Cardiac muscle cell (in vitro differentiated cells and primary cell): ENCODE data around the gene DPYSL3. TPM values are rescaled to one million over a fixed set of nuclear protein-coding genes. Genes with fewer than 3 reads are reported as not detected.

Experiments
- DNase-seq, 2 donors: peaks; one replicate each; pipeline versions ENCODE4 v3.0.0 to v3.0.0-alpha.2; 2010 to 2017; ENCODE audit warnings: low read depth in 1 of 2, low spot score in 1 of 2
- H3K27ac ChIP-seq: fragments of 200-600 bp; sonication (generic); 2 replicates; pipeline ENCODE4 v1.5.1; 2016
- H3K27me3 ChIP-seq: fragments of 200-600 bp; sonication (generic); 2 replicates; pipeline ENCODE4 v1.6.0; 2016; ENCODE audit warnings: control low read depth
- H3K36me3 ChIP-seq: fragments of 200-600 bp; sonication (generic); 2 replicates; pipeline ENCODE4 v1.5.1; 2016; ENCODE audit warnings: control low read depth
- H3K4me1 ChIP-seq: fragments of 200-600 bp; sonication (generic); 2 replicates; pipeline ENCODE4 v1.8.1; 2017; ENCODE audit warnings: low read depth, mild to moderate bottlenecking, mixed run types
- H3K4me3 ChIP-seq: fragments of 200-600 bp; sonication (generic); 2 replicates; pipeline ENCODE4 v1.5.1; 2016; ENCODE audit warnings: mild to moderate bottlenecking
- H3K9me3 ChIP-seq: fragments of 200-600 bp; sonication (generic); 2 replicates; pipeline ENCODE4 v1.5.1; 2017; ENCODE audit warnings: low read depth, mild to moderate bottlenecking, control low read depth
- polyA plus RNA-seq: library from polyadenylated mRNA; unstranded; fragments of >200 nt; fragmentation: Nextera tagmentation; extraction: Ambion mirVana; gene quantifications from 2 replicates; pipeline ENCODE4 v1.2.1, GENCODE V29; 2016
- total RNA-seq: library from RNA; depleted of rRNA; stranded (reverse); fragments of >200 nt; gene quantifications from 2 replicates; pipeline ENCODE4 v1.2.3, GENCODE V29; 2016
- TF ChIP-seq, protein P1 (sequence below): IDR thresholded peaks from 2 replicates; pipeline ENCODE4 v1.5.1; 2012; ENCODE audit warnings: low read depth, mild to moderate bottlenecking, low read length

The DPYSL3 gene
- total and polyA plus RNA-seq, 2 experiments from 2014 or later, result 86.3 to 129 TPM

DNA sequence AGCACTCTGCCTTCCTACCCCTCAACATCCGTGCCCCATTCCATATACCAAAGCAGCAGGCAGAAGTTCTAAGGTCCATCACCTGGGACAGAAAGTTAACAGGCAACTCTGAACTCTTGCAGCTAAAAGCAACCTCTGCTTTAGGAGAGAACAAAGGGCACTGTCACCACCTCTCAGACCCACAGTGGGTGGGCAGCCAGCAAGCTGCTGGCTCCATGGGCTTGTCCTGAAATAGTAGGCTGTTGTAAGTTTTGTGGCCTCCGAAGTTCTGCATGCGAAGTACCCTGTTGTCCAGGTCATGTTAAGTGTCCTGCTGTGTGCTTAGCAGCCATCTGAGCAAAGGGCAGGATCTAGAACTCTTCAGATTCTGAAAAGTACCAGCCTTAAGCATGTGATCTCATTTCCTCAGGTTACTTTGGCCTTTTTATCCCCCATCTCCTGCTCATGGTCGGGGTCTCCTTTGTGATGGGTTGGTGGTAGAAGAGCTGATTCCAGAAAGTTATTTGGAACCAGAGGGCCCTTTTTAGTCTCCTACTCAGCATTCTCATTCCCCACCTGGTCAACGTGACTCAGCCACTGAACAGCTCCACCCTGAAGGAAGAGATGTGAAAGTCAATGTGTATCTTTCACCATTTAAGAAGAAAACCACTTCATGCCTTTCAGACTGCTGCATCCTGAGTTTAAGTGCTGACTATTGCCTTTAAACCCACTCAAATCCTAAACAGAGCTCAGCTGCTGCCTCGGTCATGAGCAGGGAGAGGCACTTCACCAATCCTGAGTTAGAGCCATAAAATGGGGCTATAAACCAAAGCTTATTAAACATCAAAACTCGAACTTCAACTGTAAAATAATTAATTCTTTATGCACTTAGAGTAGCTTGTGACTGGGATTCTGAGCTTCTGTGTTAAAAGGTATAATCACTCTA, 121.4 kb downstream of the DPYSL3 start:
- no peaks in the 10 kb centered on the region for H3K36me3 ChIP-seq
- no peak overlapping the region for H3K27ac ChIP-seq
- no peaks in the 10 kb centered on the region for H3K27me3 ChIP-seq
- peaks cover 33% of the 10 kb centered on the region for H3K4me1 ChIP-seq
- TF ChIP-seq, protein P1, sequence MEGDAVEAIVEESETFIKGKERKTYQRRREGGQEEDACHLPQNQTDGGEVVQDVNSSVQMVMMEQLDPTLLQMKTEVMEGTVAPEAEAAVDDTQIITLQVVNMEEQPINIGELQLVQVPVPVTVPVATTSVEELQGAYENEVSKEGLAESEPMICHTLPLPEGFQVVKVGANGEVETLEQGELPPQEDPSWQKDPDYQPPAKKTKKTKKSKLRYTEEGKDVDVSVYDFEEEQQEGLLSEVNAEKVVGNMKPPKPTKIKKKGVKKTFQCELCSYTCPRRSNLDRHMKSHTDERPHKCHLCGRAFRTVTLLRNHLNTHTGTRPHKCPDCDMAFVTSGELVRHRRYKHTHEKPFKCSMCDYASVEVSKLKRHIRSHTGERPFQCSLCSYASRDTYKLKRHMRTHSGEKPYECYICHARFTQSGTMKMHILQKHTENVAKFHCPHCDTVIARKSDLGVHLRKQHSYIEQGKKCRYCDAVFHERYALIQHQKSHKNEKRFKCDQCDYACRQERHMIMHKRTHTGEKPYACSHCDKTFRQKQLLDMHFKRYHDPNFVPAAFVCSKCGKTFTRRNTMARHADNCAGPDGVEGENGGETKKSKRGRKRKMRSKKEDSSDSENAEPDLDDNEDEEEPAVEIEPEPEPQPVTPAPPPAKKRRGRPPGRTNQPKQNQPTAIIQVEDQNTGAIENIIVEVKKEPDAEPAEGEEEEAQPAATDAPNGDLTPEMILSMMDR, result no peak
- no peak overlapping the region for H3K4me3 ChIP-seq
- H3K9me3 ChIP-seq, result no peaks in the 10 kb centered on the region
- peak in 1 of 2 donors; percentile 45 for DNase-seq

DNA sequence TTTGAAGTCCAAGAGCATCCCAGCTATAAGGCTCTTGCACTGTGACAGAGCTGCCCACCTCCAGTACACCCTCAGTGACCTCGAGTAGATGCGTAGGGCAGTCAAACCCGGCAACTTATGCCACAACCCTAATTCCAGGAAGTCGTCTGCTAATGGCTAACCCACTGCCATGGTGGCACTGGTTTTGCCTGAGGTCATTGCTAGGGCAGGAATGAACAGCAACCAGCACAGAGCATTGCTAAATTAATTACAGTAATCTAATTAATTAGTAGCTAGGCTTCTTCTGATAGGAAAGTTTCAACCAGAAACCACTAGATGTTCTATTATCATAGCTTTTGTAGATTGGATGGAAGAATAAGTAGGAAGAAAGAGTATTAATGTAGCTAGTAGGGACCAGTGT, 122.8 kb downstream of the DPYSL3 start:
- no peaks in the 10 kb centered on the region for H3K36me3 ChIP-seq
- no peak overlapping the region for H3K27ac ChIP-seq
- peaks cover 30% of the 10 kb centered on the region for H3K4me1 ChIP-seq
- no peaks in the 10 kb centered on the region for H3K9me3 ChIP-seq
- H3K4me3 ChIP-seq, result no peak overlapping the region
- DNase-seq, result no peak
- TF ChIP-seq, protein P1, result no peak
- H3K27me3 ChIP-seq, result no peaks in the 10 kb centered on the region

DNA sequence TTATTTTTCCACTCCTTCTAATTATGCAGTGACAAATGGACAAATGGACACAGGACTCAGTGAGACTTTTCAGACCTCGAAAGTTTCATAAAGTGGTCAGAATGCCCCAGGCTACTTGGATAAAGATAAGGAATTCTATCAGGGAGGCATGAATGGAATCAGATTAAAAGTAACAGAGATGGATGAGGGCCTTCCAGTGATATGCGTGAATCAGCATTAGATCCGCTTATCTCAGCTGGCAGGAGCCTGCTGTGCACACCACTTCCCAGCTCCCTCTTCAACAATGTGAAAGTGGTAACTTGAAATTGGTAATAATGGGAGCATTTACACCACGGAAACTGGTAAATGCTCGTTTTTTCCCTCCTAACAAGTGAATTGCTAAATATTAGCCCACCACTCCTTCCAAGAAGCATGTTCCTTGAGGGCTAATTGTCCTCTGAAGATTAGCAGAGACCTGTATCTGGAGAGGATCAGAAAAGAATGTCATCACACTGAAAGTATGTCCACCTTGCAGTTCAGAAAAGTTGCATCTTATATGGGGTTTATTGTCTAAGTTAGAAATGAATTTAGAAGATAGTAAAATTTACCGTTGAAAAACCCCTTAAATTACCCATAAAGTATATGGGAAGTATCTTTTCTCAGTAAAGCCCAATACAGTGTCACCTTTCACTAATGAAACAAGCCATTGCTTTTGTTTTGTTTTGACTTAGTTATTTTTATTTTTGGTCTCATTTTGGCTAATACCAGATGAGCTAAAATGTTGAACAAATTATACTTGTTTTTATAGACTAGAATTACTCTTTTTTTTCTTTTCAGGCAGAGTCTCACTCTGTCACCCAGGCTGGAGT, 125.3 kb downstream of the DPYSL3 start:
- no peak for DNase-seq
- Histone ChIP-seq H3K27me3 (no peaks in the 10 kb centered on the region), H3K4me3 (no peak overlapping the region), H3K27ac (no peak overlapping the region), H3K9me3 (no peaks in the 10 kb centered on the region), H3K4me1 (peaks cover 26% of the 10 kb centered on the region), H3K36me3 (no peaks in the 10 kb centered on the region)
- TF ChIP-seq, protein P1, result no peak

DNA sequence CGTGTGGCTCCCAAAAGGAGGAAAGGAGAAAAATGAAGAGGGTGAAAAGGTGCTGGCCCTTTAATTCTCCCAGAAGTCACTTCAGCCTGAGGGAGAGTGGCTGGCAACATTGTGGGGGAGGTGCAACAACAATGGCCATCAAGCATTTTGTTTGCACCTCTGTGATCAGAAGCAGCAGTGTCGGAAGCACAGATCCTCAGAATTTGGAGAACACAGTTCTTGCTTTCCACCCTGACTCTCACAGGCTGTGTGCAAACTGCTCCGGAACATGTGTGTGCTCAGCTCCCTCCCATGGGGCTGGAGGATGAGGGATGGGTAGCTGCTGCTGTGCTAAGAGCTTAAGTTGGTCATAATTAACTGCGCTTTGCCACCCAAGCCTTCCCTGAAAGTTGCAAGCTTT, 127.1 kb downstream of the DPYSL3 start:
- Histone ChIP-seq H3K9me3 (no peaks in the 10 kb centered on the region), H3K27ac (no peak overlapping the region), H3K4me3 (no peak overlapping the region), H3K27me3 (no peaks in the 10 kb centered on the region), H3K4me1 (peaks cover 19% of the 10 kb centered on the region), H3K36me3 (no peaks in the 10 kb centered on the region)
- DNase-seq, result peak in 1 of 2 donors; percentile 54
- TF ChIP-seq, protein P1, result no peak

DNA sequence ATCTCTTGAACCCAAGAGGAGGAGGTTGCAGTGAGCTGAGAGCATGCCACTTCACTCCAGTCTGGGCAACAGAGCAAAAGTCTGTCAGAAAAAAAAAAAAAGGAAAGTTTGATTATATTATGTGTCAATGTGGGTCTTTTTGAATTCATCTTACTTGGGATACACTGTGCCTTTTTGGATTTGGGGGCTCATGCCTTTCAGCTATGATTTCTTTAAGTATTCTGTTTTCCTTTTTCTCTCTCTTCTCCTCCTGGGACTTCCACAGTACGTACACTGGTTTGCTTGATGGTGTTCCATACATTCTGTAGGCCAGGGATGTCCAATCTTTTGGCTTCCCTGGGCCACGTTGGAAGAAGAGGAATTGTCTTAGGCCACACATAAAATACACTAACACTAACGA, 128.3 kb downstream of the DPYSL3 start:
- H3K4me3 ChIP-seq, result no peak overlapping the region
- DNase-seq, result no peak
- no peaks in the 10 kb centered on the region for H3K27me3 ChIP-seq
- H3K9me3 ChIP-seq, result no peaks in the 10 kb centered on the region
- peaks cover 19% of the 10 kb centered on the region for H3K4me1 ChIP-seq
- no peaks in the 10 kb centered on the region for H3K36me3 ChIP-seq
- no peak overlapping the region for H3K27ac ChIP-seq
- TF ChIP-seq, protein P1, result no peak
